ENCODE results near the gene RPUSD1.
"Not testable (repeated sequence)": the region's sequence is repeated elsewhere in the genome, so short reads cannot be mapped to it uniquely, and the experiment has no call there.

The RPUSD1 gene

GRCh38 chr16:787978-788398 is at the start of gene RPUSD1:
Gene RPUSD1 (minus strand): TSS chr16:788381. CDS start chr16:787737, 644 bp downstream.
- DNase-seq, result no peak

GRCh38 chr16:836822-837221 is 48.6 kb upstream of the RPUSD1 start:
- not testable (repeated sequence) for DNase-seq

DNA sequence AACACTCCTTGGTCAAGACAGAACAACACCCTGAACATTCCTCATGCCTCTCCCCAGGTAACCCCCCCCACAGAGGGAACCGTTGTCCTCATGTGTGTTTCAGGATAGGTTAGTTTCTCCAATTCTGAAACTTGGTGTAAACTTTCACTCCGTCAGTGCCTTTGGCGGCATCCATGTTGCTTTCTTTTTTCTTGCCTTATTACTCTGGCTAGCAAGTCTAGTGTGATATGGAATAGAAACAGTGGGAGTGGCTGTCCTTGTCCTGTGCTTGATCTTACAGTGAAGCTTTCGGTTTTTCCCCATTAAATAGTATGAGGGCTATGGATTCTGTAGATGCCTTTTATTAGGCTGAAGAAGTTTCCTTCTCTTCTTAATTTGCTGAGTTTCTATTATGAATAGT is 48.0 kb upstream of the RPUSD1 start:
- DNase-seq, result no peak

DNA sequence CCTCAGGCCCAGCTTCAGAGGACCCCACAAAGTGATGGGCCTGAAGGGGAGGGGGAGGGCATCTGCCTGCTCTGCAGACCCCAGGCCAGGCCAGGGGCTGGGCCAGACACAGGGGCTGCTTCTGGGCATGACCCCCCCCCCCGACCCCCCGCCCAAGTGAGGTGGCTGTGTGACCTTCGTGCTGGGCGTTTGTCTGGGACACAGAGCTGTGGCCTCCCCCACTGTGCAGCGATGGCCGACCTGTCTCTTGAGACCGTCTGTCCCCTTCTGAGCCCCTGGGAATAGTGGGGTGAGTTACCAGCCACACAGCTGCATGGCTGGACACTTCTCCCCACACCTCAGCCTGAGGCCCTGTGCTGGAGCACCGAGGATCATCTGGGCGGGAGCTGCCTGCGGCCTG is 47.2 kb upstream of the RPUSD1 start:
- DNase-seq, result no peak

DNA sequence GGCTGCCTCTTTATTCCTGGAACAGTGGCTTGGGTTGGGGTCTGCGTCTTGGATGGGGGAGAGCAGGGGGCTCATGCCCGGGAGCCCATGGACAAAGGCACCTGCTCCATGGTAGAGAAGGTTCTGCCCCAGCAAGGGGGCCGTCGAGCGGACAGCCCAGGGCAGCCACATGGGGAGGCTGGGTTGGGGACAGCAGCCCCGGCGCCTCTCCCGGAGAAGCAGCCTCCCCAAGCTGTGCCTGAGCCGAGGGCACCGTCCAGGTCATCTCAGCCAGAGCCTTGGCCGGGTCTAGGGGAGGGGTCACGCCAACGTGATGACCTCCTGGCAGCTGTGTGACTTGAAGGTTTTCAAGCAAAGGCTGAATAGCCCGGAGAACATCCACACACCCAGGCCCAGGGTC is 45.2 kb upstream of the RPUSD1 start:
- DNase-seq, result no peak

DNA sequence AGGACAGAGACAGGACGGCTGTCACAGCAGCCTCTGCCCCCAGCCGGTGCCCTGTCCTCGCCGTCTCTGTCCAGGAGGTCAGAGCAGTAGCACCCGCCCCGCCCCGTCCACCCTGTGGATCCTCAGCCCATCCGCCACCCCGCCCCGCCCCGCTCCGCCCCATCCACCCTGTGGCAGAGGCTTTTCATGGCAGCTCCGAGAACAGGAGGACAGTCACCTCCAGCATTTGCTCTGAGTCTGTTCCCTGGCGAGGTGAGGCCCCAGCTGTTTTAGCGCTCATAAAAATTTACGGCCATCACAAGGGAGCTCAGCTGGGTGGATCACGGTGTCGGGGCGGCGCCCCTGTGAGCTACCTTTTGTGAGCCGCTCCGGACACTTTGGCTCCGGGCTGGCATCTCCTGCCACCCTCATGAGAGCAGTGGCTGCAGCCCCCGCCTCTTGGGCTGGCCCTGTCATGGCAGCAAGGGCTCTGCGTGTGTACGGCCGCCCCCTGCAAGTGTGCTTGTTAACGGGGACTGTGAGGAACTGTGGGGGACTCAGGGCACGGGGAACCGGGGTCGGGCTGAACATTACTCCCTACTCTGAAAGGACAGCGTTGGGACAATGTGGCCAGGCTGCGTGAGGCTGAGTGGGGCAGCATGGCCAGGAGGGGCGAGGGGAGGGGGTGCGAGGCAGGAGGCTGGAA is 44.6 kb upstream of the RPUSD1 start:
- DNase-seq, result no peak

GRCh38 chr16:831571-832413 is 43.6 kb upstream of the RPUSD1 start:
- DNase-seq, result no peak

- DNase-seq, result no peak
Measured at GRCh38 chr16:830871-831570, 42.8 kb upstream of the RPUSD1 start.

DNA sequence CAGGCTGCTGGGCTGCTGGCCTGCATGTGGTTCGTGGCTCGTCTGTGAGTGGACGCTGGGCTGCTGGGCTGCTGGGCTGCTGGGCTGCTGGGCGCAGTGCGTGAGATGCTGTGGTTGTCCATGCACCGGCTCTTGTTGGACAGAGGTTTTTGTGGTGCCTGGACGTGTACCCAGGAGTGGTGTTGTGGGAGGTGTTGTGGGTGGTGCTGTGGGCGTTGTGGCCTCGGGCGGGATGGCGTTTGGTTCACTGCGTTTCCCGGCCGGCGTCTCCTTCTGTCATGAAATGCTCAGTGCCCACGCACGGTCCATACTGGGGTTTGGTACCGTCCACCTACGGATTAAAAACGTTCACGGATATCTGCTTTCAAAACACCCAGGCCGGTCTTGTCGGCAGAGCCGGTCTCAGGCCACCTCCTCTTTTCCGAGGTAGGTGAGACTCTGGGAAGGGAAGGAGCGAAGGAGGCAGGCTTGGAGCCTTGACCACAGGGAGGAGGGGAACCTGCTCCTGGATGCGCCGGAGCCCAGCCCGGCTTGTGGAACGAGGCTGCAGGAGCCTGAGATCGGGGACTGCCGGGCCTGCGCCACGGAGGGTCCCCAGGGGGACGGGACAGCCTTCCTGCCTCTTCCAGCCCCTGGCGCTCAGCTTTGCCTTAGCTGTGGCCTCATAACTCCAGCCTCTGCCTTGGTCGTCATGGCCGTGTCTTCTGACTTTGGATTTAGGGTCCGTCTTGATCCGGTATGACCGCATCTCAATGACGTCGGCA is 42.1 kb upstream of the RPUSD1 start:
- no peak for DNase-seq

DNA sequence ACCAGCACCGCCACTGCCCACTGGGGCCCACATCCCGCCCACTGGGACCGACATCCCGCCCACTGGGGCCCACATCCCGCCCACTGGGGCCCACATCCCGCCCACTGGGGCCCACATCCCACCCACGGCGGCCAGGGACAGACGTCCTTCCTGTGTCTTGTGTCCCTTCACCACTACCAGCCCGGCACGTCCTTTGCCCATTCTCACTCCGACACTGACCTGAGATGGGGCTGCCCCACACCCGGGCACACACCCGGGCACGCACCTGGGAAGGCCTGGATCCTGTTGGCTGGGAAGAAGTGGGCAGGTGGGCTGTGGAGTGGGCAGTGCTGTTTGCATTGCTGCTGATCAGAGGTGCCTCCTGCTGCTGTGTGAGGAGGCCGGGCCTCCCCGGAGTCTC is 40.7 kb upstream of the RPUSD1 start:
- DNase-seq, result no peak

DNA sequence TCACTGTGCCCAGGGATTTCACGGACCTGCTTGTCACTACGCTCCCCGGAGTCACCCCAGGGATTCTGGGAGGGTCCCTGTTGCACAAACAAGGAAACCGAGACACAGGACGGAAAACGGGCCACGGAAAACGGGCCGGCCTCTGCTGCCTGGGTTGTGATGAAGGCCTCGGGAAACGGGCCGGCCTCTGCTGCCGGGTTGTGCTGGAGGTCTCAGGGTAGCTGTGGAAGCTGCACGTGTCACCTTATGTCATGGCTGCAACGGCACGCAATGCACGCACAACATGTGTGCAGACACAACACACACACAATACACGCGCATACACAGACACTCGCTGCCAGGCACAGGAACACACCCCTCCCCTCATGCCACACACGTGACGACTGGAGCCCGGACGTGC is 39.3 kb upstream of the RPUSD1 start:
- DNase-seq, result no peak

DNA sequence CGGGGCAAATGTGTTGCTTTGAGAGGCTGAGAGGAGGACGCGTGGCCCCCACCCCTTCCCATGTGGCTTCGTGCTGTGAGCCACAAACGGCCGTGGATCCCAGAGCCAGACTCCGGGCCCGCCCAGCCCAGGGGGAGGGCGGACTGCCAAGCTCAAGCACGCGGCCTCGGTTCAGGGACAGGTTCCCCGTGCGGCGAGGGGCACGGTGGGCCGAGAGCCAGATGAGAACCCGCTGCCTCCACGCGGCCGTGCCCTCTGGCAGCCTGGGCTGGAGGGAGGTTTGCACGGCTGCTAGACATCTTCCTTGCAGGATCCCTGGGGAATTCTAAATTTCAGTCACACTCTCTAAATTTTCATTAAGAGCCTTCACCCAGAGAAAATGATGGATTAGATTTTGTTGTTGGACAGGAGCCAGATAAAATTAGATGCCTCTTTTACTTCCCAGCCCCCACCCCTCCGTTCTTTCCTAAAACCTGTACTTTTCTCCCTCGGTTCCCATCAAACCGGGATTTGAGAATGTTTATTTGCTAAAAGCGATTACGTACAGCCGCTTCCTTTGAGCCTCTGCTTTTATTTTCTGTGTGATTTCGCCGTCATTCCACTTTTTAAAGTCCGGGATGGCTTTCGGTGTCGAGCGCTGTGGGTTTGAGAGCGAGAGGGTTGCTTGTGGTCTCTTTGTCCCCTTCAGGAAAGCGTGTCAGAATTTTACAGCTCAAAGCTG is 37.3 kb upstream of the RPUSD1 start:
- no peak for DNase-seq

DNA sequence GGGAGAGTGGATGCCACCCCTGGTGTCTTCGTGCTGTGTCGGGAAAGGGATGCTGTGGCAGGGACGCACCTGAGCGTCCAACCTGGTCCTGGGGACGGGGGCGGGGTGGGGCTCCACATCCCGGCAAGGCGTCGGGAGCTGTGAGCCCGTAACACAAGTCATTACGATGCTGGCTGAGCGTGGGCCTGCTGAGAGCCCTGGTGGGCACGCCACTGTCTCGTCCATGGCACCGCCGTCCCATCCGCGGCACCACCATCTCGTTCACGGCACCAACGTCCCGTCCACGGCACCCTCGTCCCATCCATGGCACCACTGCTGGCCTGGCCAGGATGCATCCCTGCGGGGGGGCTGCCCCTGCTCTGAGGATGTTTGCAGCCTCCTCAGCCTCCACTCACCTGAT is 36.4 kb upstream of the RPUSD1 start:
- no peak for DNase-seq

- no peak for DNase-seq
Measured at GRCh38 chr16:824194-824593, 36.0 kb upstream of the RPUSD1 start.

DNA sequence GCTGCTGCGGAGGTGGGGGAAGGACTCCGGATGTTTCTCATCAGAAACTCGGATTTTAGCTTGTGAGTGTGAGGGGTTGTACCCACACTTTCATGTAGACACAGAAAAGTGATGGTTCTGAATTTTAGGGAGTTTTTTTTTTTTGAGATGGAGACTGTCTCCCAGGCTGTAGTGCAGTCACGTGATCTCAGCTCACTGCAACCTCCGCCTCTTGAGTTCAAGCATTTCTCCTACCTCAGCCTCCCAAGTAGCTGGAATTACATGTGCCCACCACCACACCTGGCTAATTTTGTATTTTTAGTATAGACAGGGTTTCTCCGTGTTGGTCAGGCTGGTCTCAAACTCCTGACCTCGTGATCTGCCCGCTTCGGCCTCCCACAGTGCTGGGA is 34.7 kb upstream of the RPUSD1 start:
- DNase-seq, result no peak

DNA sequence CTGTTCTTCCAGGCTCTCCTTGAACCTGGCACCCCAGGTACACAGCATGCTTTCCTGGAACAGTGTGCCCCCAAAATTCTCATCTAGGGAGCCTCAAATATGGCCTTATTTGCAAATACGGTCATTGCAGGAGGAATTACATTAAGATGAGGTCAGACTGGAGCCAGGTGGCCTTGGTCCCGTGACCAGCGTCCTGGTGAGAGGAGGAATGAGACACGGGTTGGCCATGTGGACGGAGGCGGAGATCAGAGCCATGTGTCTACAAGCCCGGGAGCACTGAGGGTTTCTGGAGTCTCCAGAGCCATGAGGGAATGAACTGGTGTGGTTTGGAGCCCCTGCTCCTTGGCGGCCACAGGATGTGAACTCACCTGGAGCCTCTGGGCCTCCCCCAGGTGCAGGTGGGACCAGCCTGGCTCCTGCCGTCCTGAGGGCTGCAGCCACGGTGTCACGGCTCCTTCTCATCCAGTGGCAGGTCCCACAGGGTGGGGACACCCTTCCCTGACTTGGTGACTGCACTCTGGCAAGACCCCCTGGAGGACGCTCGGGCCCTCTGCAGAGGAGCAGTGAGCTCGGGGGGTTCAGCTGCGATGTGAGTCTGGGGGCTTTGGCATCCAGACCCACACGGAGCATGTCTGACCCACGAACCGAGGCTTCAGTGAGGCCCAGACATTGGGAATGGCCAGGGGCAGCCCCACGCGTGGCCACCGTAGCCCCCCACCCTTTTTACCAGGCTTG is 34.2 kb upstream of the RPUSD1 start:
- no peak for DNase-seq

- DNase-seq, result no peak
Measured at GRCh38 chr16:821751-822150, 33.6 kb upstream of the RPUSD1 start.

- no peak for DNase-seq
Measured at GRCh38 chr16:820748-821147, 32.6 kb upstream of the RPUSD1 start.

DNA sequence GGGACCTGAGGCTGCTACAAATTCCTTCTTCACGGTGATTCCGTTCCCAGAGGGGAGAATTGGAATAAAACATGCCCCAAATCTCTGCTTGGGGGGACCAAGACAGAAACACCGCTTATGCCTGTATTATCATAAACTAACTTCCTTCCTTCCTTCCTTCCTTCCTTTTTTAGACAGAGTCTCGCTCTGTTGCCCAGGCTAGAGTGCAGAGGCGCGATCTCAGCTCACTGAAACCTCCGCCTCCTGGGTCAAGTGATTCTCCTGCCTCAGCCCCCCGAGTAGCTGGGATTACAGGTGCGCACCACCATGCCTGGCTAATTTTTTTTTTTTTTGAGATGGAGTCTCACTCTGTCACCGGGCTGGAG is 31.8 kb upstream of the RPUSD1 start:
- not testable (repeated sequence) for DNase-seq

DNA sequence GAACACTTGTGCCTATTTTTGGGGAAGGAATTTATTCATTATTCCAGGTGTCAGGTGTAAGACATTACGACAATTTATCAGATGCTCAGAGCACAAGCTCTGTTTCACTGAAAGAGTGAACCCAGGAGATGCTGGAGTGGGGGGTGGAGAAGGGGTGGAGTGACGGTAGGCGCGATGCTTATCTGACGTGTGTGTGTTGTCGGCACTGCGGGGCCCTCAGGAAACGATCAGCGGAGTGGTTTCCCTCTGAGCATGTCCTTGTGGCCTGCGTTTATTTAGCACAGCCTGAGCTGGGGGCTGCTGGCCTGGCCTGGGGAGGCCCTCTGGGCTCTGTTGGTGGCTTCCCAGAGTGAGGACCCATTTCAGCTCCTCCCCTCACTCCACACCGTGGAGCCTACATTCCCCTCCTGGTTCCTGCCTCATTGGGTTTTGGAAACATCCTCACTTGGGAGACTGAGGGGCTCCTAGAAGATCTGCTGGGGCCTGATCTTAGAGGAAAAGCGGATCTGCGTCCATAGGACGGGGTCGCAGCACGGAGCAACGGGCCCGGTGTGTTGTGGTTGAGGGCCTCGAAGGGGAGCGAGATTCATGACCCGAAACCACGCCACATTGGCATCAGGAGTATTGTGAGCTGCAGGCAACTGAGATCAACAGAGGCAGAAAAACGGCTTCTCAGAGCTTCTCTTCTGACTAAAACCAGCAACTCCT is 31.3 kb upstream of the RPUSD1 start:
- peak; percentile 41 for DNase-seq

DNA sequence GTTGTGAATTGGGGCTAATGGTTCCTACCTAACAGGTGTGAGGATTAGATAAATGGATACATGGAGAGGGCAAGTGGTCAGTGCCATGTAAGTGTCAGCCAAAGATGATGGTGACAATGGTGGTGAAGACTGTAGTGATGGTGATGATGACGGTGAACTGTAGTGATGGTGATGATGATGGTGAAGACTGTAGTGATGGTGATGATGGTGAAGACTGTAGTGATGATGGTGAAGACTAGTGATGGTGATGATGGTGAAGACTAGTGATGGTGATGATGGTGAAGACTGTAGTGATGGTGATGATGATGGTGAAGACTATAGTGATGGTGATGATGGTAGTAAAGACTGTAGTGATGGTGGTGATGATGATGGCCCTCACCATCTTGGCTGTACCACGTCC is 30.4 kb upstream of the RPUSD1 start:
- DNase-seq, result no peak

Measured in activated CD4-positive, alpha-beta T cell treated with anti-CD3 and anti-CD28 coated beads for 48 hours (primary cell).